HepG2 (cell line): ENCODE data around the gene DAGLB. TPM values are rescaled to one million over a fixed set of nuclear protein-coding genes. Genes with fewer than 3 reads are reported as not detected.
A peak's percentile ranks its signal among the peaks of the same experiment; 100 is the strongest.

Experiments used
- ATF7-NPFF ChIP-seq: sonication (generic); formaldehyde crosslinking; IDR thresholded peaks from 2 replicates; pipeline ENCODE4 v1.8.1; 2023; ENCODE audit warnings: mild to moderate bottlenecking, low read depth, missing genetic modification reagents, moderate library complexity
- ETV5 ChIP-seq: IDR thresholded peaks from 2 replicates; pipeline ENCODE4 v1.6.1; 2018; ENCODE audit warnings: missing biosample characterization, missing genetic modification reagents, inconsistent platforms, borderline replicate concordance
- HDAC2 ChIP-seq: sonication (generic); formaldehyde crosslinking; IDR thresholded peaks from 2 replicates; pipeline ENCODE4 v1.4.0; 2020; ENCODE audit warnings: missing genetic modification reagents
- LCORL ChIP-seq, 2 experiments: fragments of 450-650 bp in 1 of 2; sonication (generic) in 1 of 2; formaldehyde crosslinking in 1 of 2; IDR thresholded peaks; 2 replicates each; pipeline versions ENCODE4 v1.5.0 to v1.6.1; 2017 to 2020; ENCODE audit warnings: antibody characterized with exemption in 1 of 2, missing genetic modification reagents in 1 of 2
- MAFK ChIP-seq, 2 experiments: IDR thresholded peaks in 1 of 2; conservative IDR thresholded peaks in 1 of 2; 2 replicates each; pipeline ENCODE4 v1.6.1; 2011; ENCODE audit warnings: improper control_type of control experiment in 2 of 2, low read length in 2 of 2
- NR3C1 ChIP-seq: sonication (generic); formaldehyde crosslinking; IDR thresholded peaks from 2 replicates; pipeline ENCODE4 v1.4.0; 2020; ENCODE audit warnings: missing genetic modification reagents
- RFX5 ChIP-seq: IDR thresholded peaks from 2 replicates; pipeline ENCODE4 v1.6.1; 2011; ENCODE audit warnings: low read depth, low read length, improper control_type of control experiment
- SETDB1 ChIP-seq: sonication (generic); formaldehyde crosslinking; IDR thresholded peaks from 2 replicates; pipeline ENCODE4 v1.5.1; 2020; ENCODE audit warnings: missing genetic modification reagents, mild to moderate bottlenecking, borderline replicate concordance
- TCF7L2 ChIP-seq: IDR thresholded peaks from 2 replicates; pipeline ENCODE4 v1.6.1; 2011; ENCODE audit warnings: mild to moderate bottlenecking, low read depth, low read length, moderate library complexity
- ZFP62 ChIP-seq: sonication (generic); formaldehyde crosslinking; IDR thresholded peaks from 2 replicates; pipeline ENCODE4 v1.4.0; 2020; ENCODE audit warnings: missing genetic modification reagents
- ZNF251 ChIP-seq: sonication (generic); formaldehyde crosslinking; IDR thresholded peaks from 2 replicates; pipeline ENCODE4 v1.9.0; 2021; ENCODE audit warnings: mild to moderate bottlenecking, missing genetic modification reagents
- ZNF296 ChIP-seq: sonication (generic); formaldehyde crosslinking; conservative IDR thresholded peaks from 2 replicates; pipeline ENCODE4 v1.5.0; 2020; ENCODE audit warnings: mild to moderate bottlenecking, missing genetic modification reagents
- ZNF343 ChIP-seq: sonication (generic); formaldehyde crosslinking; IDR thresholded peaks from 2 replicates; pipeline ENCODE4 v1.4.0; 2020; ENCODE audit warnings: mild to moderate bottlenecking, missing genetic modification reagents
- ZNF354B ChIP-seq: sonication (generic); formaldehyde crosslinking; IDR thresholded peaks from 2 replicates; pipeline ENCODE4 v1.8.0; 2022; ENCODE audit warnings: mild to moderate bottlenecking, missing genetic modification reagents
- ZNF652 ChIP-seq: IDR thresholded peaks from 2 replicates; pipeline ENCODE4 v1.6.1; 2016; ENCODE audit warnings: low read depth, borderline replicate concordance
- polyA plus RNA-seq, 8 experiments: library from polyadenylated mRNA; depleted of rRNA in 3 of 8; stranded (reverse) in 7 of 8; unstranded in 1 of 8; fragments of >200 nt; fragmentation: Illumina TruSeq in 4 of 8; extraction: Trizol in 4 of 8; gene quantifications; 2 replicates each; pipeline versions ENCODE4 v1.2.1 to v1.2.3, GENCODE V29; 2011 to 2016; ENCODE audit warnings: low read depth in 4 of 8, missing spikeins in 1 of 8, mixed read lengths in 1 of 8; ENCODE audit not compliant: insufficient read depth in 1 of 8
- total RNA-seq, 5 experiments: library from RNA; depleted of rRNA; stranded (reverse); fragments of >200 nt; fragmentation: Illumina TruSeq; extraction: Trizol; gene quantifications; 2 replicates each; pipeline ENCODE4 v1.2.3, GENCODE V29; 2016; ENCODE audit warnings: low read depth in 1 of 5
- TF ChIP-seq, protein P1 (sequence below): sonication (generic); formaldehyde crosslinking; IDR thresholded peaks from 2 replicates; pipeline ENCODE4 v1.4.0; 2020; ENCODE audit warnings: mild to moderate bottlenecking, missing genetic modification reagents, borderline replicate concordance
- TF ChIP-seq, protein P2 (sequence below): sonication (generic); formaldehyde crosslinking; IDR thresholded peaks from 2 replicates; pipeline ENCODE4 v1.9.0; 2021; ENCODE audit warnings: missing genetic modification reagents, borderline replicate concordance
- TF ChIP-seq, protein P3 (sequence below): sonication (generic); formaldehyde crosslinking; conservative IDR thresholded peaks from 2 replicates; pipeline ENCODE4 v1.8.1; 2023; ENCODE audit warnings: missing genetic modification reagents
- TF ChIP-seq, protein P4 (sequence below): sonication (generic); formaldehyde crosslinking; IDR thresholded peaks from 2 replicates; pipeline ENCODE4 v1.5.0; 2020; ENCODE audit warnings: mild to moderate bottlenecking, missing genetic modification reagents

DAGLB gene
- total and polyA plus RNA-seq, 2 of the 13 experiments (the other 11 are each of a cell fraction or from before 2014, with no cell fraction given), result 7.9 to 9.8 TPM

DNA sequence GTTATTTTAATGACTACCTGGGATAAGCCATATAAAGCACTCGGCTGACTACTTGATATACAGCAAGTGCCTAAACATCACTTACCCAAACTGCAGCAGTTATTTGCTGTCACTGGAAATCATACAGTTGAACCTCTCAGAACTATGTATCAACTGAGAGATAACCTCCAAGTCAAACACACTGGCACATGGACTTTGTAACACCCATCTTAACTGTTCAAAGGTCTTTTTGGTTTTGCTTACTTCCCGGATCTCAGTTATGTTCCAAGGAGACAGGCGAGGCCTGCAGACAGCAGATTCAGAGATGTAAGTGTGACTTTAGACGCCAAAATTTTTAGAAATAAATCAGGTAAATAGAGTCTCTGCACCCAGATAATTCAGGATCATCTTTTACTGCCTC lies 34.6 kb upstream of the DAGLB start (continued):
- no peak for TF ChIP-seq ZFP62
- no peak for TF ChIP-seq MAFK (conservative IDR thresholded peaks at IDR 0.05 in 1 of 2, IDR thresholded peaks at IDR 0.05 in 1 of 2; ENCODE audit: low read length in 2 of 2)
- no peak for TF ChIP-seq ZNF343
- no peak for TF ChIP-seq TCF7L2
- TF ChIP-seq, protein P1, sequence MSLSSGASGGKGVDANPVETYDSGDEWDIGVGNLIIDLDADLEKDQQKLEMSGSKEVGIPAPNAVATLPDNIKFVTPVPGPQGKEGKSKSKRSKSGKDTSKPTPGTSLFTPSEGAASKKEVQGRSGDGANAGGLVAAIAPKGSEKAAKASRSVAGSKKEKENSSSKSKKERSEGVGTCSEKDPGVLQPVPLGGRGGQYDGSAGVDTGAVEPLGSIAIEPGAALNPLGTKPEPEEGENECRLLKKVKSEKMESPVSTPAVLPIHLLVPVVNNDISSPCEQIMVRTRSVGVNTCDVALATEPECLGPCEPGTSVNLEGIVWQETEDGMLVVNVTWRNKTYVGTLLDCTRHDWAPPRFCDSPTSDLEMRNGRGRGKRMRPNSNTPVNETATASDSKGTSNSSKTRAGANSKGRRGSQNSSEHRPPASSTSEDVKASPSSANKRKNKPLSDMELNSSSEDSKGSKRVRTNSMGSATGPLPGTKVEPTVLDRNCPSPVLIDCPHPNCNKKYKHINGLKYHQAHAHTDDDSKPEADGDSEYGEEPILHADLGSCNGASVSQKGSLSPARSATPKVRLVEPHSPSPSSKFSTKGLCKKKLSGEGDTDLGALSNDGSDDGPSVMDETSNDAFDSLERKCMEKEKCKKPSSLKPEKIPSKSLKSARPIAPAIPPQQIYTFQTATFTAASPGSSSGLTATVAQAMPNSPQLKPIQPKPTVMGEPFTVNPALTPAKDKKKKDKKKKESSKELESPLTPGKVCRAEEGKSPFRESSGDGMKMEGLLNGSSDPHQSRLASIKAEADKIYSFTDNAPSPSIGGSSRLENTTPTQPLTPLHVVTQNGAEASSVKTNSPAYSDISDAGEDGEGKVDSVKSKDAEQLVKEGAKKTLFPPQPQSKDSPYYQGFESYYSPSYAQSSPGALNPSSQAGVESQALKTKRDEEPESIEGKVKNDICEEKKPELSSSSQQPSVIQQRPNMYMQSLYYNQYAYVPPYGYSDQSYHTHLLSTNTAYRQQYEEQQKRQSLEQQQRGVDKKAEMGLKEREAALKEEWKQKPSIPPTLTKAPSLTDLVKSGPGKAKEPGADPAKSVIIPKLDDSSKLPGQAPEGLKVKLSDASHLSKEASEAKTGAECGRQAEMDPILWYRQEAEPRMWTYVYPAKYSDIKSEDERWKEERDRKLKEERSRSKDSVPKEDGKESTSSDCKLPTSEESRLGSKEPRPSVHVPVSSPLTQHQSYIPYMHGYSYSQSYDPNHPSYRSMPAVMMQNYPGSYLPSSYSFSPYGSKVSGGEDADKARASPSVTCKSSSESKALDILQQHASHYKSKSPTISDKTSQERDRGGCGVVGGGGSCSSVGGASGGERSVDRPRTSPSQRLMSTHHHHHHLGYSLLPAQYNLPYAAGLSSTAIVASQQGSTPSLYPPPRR, result peak; percentile 30; the same call in 1 of the 2 replicates
- TF ChIP-seq NR3C1 (CRISPR knock-in tag), result no peak
- TF ChIP-seq RFX5, result no peak
- TF ChIP-seq ZNF652 (CRISPR knock-in tag), result peak; percentile 38; the same call in 1 of the 2 replicates
- TF ChIP-seq ZNF354B, result no peak
- TF ChIP-seq, protein P2, sequence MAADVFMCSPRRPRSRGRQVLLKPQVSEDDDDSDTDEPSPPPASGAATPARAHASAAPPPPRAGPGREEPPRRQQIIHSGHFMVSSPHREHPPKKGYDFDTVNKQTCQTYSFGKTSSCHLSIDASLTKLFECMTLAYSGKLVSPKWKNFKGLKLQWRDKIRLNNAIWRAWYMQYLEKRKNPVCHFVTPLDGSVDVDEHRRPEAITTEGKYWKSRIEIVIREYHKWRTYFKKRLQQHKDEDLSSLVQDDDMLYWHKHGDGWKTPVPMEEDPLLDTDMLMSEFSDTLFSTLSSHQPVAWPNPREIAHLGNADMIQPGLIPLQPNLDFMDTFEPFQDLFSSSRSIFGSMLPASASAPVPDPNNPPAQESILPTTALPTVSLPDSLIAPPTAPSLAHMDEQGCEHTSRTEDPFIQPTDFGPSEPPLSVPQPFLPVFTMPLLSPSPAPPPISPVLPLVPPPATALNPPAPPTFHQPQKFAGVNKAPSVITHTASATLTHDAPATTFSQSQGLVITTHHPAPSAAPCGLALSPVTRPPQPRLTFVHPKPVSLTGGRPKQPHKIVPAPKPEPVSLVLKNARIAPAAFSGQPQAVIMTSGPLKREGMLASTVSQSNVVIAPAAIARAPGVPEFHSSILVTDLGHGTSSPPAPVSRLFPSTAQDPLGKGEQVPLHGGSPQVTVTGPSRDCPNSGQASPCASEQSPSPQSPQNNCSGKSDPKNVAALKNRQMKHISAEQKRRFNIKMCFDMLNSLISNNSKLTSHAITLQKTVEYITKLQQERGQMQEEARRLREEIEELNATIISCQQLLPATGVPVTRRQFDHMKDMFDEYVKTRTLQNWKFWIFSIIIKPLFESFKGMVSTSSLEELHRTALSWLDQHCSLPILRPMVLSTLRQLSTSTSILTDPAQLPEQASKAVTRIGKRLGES (CRISPR knock-in tag), result no peak
- no peak for TF ChIP-seq LCORL (IDR thresholded peaks at IDR 0.05)
- TF ChIP-seq LCORL (CRISPR knock-in tag; IDR thresholded peaks at IDR 0.05), result no peak
- TF ChIP-seq SETDB1 (CRISPR knock-in tag), result no peak
- no peak for TF ChIP-seq ZNF251 (CRISPR knock-in tag)
- peak; percentile 49; the same call in 1 of the 2 replicates for TF ChIP-seq HDAC2 (CRISPR knock-in tag)
- TF ChIP-seq ATF7-NPFF, result no peak
- no peak for TF ChIP-seq ZNF296 (CRISPR knock-in tag)
- TF ChIP-seq, protein P3, sequence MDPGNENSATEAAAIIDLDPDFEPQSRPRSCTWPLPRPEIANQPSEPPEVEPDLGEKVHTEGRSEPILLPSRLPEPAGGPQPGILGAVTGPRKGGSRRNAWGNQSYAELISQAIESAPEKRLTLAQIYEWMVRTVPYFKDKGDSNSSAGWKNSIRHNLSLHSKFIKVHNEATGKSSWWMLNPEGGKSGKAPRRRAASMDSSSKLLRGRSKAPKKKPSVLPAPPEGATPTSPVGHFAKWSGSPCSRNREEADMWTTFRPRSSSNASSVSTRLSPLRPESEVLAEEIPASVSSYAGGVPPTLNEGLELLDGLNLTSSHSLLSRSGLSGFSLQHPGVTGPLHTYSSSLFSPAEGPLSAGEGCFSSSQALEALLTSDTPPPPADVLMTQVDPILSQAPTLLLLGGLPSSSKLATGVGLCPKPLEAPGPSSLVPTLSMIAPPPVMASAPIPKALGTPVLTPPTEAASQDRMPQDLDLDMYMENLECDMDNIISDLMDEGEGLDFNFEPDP (CRISPR knock-in tag), result no peak
- TF ChIP-seq, protein P4, sequence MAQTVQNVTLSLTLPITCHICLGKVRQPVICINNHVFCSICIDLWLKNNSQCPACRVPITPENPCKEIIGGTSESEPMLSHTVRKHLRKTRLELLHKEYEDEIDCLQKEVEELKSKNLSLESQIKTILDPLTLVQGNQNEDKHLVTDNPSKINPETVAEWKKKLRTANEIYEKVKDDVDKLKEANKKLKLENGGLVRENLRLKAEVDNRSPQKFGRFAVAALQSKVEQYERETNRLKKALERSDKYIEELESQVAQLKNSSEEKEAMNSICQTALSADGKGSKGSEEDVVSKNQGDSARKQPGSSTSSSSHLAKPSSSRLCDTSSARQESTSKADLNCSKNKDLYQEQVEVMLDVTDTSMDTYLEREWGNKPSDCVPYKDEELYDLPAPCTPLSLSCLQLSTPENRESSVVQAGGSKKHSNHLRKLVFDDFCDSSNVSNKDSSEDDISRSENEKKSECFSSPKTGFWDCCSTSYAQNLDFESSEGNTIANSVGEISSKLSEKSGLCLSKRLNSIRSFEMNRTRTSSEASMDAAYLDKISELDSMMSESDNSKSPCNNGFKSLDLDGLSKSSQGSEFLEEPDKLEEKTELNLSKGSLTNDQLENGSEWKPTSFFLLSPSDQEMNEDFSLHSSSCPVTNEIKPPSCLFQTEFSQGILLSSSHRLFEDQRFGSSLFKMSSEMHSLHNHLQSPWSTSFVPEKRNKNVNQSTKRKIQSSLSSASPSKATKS (CRISPR knock-in tag), result no peak
- TF ChIP-seq ETV5 (CRISPR knock-in tag), result peak; percentile 37; the same call in 1 of the 2 replicates
